ENCODE measurements around the gene OR52H1. TPM values are rescaled to one million over a fixed set of nuclear protein-coding genes. Genes with fewer than 3 reads are reported as not detected.

OR52H1 gene
- total RNA-seq, 1 experiment from 2014 or later, result not detected

DNA sequence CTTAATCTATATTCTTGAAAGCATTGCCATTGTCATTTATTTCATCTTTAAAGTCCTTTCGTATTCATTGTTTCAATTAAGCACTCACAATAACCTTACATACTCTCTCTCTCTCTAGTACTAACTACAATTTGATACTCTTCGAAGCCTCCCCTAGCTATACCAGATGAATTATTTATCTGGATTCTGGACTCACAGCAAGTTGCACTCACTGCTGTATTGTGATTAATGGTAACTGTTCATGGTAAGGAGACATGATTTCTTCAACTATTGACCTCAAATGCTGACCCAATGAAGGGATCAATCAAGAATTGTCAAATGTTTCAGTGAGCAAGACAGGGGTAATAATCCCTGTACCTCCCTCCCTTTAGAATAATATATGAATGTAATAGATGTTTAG, 26.3 kb upstream of the OR52H1 start:
- CTCF ChIA-PET, result no interaction called here
- no peak overlapping the region for H3K4me3 ChIP-seq (ENCODE audit: low read length)

DNA sequence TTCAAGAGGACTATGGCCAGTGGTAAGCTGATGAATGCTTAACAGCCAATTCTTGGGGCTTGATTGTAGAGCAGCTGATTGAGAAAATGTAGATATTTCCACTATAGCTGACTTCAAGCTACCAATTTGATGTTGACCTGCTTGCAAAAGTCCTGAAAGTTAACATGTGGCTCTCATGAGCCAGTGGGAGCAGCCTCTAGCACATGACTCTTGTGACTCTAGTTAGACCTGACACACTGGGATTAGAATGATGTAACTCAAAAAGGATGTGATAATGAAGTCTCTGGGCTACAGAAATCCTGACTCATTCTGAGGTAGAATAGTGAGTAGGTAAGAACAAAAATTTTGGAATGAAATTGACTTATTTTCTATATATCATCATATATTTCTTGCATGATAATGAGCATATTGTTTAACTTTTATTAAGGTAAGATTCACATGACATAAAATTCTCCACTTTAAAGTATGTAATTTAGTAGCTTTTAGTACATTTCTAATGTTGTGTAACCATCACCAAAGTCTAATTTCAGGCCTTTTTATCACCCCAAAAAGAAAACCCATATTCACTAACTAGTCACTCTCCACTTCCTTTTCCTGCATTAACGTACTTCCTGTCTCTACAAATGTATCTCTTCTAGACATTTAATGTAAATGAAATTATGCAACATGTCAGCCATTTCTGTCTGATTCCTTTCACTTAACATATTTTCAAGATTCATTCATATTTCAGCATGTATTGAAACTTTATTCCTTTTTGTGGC, 16.1 kb upstream of the OR52H1 start:
- H4K20me1 ChIP-seq (ENCODE audit: low read length), result no peaks in the 10 kb centered on the region
- no peaks in the 10 kb centered on the region for H3K9me3 ChIP-seq (ENCODE audit: low read length)
- no peak overlapping the region for H3K9ac ChIP-seq (ENCODE audit: low read length)
- CTCF ChIA-PET, result no interaction called here
- no peak for DNase-seq
- POLR2A ChIA-PET (ENCODE audit: unreplicated experiment), result no interaction called here
- ATAC-seq, result no peak
- intact Hi-C loops (cut with micrococcal nuclease), result no loop called here
- H3K36me3 ChIP-seq (ENCODE audit: low read depth, low read length), result no peaks in the 10 kb centered on the region
- H3F3A ChIP-seq (ENCODE audit: low read length, unreplicated experiment), result no peaks in the 10 kb centered on the region
- BruUV-seq (replicated peaks), result no TSS peak
- H3K9me2 ChIP-seq (replicated peaks; ENCODE audit: low read length), result no peaks in the 10 kb centered on the region
- no peaks in the 10 kb centered on the region for H3K79me2 ChIP-seq (ENCODE audit: low read length)
- H2AFZ ChIP-seq (ENCODE audit: low read length), result no peak overlapping the region
- H3K4me1 ChIP-seq (ENCODE audit: insufficient read depth, low read length), result no peaks in the 10 kb centered on the region
- no peak overlapping the region for H3K4me2 ChIP-seq (ENCODE audit: low read length)
- no peak overlapping the region for H3K27ac ChIP-seq (ENCODE audit: low read length)
- TF ChIP-seq, protein P1, sequence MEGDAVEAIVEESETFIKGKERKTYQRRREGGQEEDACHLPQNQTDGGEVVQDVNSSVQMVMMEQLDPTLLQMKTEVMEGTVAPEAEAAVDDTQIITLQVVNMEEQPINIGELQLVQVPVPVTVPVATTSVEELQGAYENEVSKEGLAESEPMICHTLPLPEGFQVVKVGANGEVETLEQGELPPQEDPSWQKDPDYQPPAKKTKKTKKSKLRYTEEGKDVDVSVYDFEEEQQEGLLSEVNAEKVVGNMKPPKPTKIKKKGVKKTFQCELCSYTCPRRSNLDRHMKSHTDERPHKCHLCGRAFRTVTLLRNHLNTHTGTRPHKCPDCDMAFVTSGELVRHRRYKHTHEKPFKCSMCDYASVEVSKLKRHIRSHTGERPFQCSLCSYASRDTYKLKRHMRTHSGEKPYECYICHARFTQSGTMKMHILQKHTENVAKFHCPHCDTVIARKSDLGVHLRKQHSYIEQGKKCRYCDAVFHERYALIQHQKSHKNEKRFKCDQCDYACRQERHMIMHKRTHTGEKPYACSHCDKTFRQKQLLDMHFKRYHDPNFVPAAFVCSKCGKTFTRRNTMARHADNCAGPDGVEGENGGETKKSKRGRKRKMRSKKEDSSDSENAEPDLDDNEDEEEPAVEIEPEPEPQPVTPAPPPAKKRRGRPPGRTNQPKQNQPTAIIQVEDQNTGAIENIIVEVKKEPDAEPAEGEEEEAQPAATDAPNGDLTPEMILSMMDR (conservative IDR thresholded peaks at IDR 0.05; ENCODE audit: low read depth, low read length), result no peak
- no peak for TF ChIP-seq EZH2 (IDR thresholded peaks at IDR 0.05; ENCODE audit: low read length, unreplicated experiment)
- TF ChIP-seq EZH2phosphoT487 (IDR thresholded peaks at IDR 0.05; ENCODE audit: borderline replicate concordance, low read length), result no peak
- H3K4me3 ChIP-seq (ENCODE audit: low read length), result no peak overlapping the region
- 0 out of 2 replicates have a peak, but pooled peaks cover 5% of the 10 kb centered on the region for H3K27me3 ChIP-seq (ENCODE audit: low read length)

More for the DNA sequence above, 26.3 kb upstream of the OR52H1 start:
- POLR2A ChIA-PET (ENCODE audit: unreplicated experiment), result no interaction called here
- Histone ChIP-seq H4K20me1 (ENCODE audit: low read length) (no peaks in the 10 kb centered on the region), H3K4me1 (ENCODE audit: insufficient read depth, low read length) (no peaks in the 10 kb centered on the region), H3K27me3 (ENCODE audit: low read length) (peaks cover 4% of the 10 kb centered on the region), H3K9me3 (ENCODE audit: low read length) (no peaks in the 10 kb centered on the region), H3K36me3 (ENCODE audit: low read depth, low read length) (no peaks in the 10 kb centered on the region), H3K79me2 (ENCODE audit: low read length) (no peaks in the 10 kb centered on the region), H2AFZ (ENCODE audit: low read length) (no peak overlapping the region), H3K9me2 (replicated peaks; ENCODE audit: low read length) (no peaks in the 10 kb centered on the region), H3K4me2 (ENCODE audit: low read length) (no peak overlapping the region), H3F3A (ENCODE audit: low read length, unreplicated experiment) (no peaks in the 10 kb centered on the region), H3K9ac (ENCODE audit: low read length) (no peak overlapping the region), H3K27ac (ENCODE audit: low read length) (no peak overlapping the region)
- TF ChIP-seq, protein P1 (conservative IDR thresholded peaks at IDR 0.05; ENCODE audit: low read depth, low read length), result no peak
- no peak for TF ChIP-seq EZH2 (IDR thresholded peaks at IDR 0.05; ENCODE audit: low read length, unreplicated experiment)
- no peak for TF ChIP-seq EZH2phosphoT487 (IDR thresholded peaks at IDR 0.05; ENCODE audit: borderline replicate concordance, low read length)
- BruUV-seq (replicated peaks), result no TSS peak
- no peak for DNase-seq
- intact Hi-C loops (cut with micrococcal nuclease), result no loop called here
- ATAC-seq, result no peak

DNA sequence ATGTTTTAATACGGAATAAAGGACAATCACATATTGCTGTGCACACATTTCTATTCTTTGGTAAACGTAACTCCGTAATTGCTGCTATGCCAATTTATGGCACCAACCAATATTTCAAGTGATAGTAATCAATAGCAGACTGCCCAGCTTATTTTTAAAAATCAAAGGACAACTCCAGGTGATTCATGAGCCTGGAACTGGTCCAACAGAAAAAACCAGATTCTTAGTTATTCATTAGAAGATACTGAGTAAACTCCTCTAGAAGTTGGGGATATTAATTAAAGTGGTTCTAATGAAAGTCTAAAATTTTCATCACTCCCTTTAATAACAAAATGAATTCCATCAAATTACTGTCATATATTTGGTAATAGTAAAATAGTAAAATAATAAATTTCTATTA, 9.4 kb upstream of the OR52H1 start:
- intact Hi-C loops (cut with micrococcal nuclease), result no loop called here
- Histone ChIP-seq H3K4me3 (ENCODE audit: low read length) (no peak overlapping the region), H3K9ac (ENCODE audit: low read length) (no peak overlapping the region), H3K79me2 (ENCODE audit: low read length) (no peaks in the 10 kb centered on the region), H2AFZ (ENCODE audit: low read length) (no peak overlapping the region), H3K4me2 (ENCODE audit: low read length) (no peak overlapping the region), H3K27me3 (ENCODE audit: low read length) (0 out of 2 replicates have a peak, but pooled peaks cover 7% of the 10 kb centered on the region), H3F3A (ENCODE audit: low read length, unreplicated experiment) (no peaks in the 10 kb centered on the region), H3K4me1 (ENCODE audit: insufficient read depth, low read length) (no peaks in the 10 kb centered on the region), H3K9me2 (replicated peaks; ENCODE audit: low read length) (no peaks in the 10 kb centered on the region), H3K27ac (ENCODE audit: low read length) (no peak overlapping the region), H4K20me1 (ENCODE audit: low read length) (no peaks in the 10 kb centered on the region), H3K9me3 (ENCODE audit: low read length) (no peaks in the 10 kb centered on the region), H3K36me3 (ENCODE audit: low read depth, low read length) (no peaks in the 10 kb centered on the region)
- DNase-seq (peak; percentile 31), ATAC-seq (no peak)
- ChIA-PET CTCF (no interaction called here), POLR2A (ENCODE audit: unreplicated experiment) (no interaction called here)
- no peak for TF ChIP-seq EZH2 (IDR thresholded peaks at IDR 0.05; ENCODE audit: low read length, unreplicated experiment)
- TF ChIP-seq EZH2phosphoT487 (IDR thresholded peaks at IDR 0.05; ENCODE audit: borderline replicate concordance, low read length), result no peak
- TF ChIP-seq, protein P1 (conservative IDR thresholded peaks at IDR 0.05; ENCODE audit: low read depth, low read length), result no peak
- BruUV-seq (replicated peaks), result no TSS peak

Measured in PC-3 (cell line).